Left forelimb (tissue), 1 donor: ENCODE data around the gene TEX30.

Source experiments
- DNase-seq: peaks from one replicate; pipeline ENCODE4 v3.0.0-alpha.2; 2018; ENCODE audit warnings: low spot score

Gene TEX30

DNA sequence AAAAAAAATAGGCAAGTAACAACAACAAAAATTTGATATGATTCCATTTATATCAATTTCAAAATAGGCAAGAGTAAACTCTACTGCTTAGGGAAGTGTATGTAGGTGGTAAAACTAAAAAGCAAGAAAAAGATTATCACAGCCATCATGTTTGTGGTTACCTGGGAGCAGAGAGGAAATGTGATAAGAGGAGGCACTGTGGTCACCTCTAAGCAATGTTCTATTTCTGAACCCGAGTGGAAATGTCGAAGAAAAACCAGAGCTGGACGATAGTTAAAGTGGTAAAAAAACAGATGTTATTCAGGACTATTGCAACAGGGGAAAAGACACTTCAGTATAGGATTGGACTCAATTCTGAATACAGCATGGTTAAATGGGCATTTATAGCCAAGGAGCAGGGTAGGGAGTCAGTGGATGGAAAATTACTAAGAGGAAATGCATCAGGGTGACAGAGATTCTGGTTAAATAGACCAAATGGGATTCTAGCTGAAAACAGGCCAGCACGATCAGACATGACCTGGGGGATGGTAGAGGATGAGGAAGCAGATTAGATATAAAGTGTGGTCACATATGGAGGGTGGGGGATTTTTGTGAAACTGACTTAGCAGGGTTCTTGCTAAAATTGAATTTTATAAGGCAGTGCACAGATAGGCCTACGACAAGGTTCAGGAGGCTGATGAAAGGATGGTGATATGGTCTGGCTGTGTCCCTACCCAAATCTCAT lies 6.0 kb upstream of the TEX30 start:
- DNase-seq, result no peak

DNA sequence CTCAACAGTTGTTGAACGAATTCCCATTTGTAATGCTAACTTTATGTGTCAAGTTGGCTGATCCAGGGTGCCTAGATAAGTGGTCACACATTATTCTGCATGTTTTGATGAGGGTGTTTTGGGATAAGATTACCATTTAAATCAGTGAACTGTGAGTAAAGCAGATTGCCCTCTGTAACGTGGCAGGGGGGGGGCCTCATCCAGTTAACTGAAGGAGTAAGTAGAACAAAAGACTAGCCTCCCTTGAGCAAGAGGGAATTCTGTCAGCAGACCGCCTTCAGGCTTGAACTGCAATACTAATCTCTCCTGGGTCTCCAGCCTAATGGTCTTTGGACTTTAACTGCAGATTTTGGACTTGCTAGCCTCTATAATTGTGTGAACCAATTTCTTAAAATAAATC lies 4.2 kb upstream of the TEX30 start:
- no peak for DNase-seq

DNA sequence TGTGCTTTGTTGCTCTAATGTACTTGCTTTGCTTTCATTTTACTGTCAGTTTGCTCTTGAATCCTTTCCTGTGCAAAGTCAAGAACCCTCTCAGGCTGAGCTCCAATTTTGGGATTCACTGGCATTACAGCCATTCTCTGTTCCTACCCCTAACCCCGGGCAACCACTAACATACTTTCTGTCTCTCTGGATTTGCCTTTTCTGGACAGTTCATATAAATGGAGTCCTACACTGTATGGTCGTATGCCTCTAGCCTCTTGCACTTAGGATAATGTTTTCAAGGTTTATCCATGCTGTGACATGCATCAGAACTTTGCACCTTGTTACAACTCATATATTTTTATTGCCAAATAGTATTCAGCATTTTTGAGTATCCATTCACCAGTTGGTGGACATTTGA lies 2.7 kb upstream of the TEX30 start:
- no peak for DNase-seq

DNA sequence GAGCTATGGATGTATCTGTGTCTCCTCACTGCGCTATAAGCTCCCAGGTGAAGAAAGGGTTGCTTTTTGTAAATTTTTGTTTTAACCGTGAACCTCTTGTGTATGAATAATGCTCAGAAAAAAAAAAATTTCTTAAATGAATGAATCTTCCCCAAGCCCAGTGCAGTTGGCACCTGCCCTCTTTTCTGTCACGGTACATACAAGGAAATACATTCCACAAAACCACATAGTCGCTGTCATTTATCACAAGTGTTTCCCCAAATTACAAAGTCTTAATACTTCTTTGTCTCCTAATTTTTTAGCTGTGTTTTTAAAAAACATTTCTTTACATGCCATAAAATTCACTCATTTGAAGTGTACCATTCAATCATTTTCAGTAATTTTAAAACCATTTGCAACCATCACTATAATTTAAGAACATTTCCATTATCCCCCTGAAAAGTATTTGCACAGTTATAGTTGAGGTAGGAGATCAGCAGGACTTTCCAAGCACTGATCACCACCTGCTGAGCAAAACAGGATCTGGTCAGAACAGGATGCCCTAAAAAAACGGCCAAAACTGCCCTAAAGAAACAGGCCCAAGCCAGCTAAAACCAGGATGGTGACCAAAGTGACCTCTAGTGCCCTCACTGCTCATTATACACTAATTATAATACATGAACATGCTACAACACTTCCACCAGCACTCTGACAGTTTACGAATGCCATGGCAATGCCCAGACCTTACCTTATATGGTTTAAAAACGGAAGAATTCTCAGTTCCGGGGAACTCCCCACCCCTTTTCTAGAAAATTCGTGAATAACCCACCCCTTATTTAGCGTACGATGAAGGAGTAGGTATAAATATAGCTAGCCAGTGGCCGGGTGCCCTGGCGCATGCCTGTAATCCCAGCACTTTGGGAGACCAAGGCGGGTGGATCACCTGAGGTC lies 1.3 kb upstream of the TEX30 start:
- DNase-seq, result no peak

DNA sequence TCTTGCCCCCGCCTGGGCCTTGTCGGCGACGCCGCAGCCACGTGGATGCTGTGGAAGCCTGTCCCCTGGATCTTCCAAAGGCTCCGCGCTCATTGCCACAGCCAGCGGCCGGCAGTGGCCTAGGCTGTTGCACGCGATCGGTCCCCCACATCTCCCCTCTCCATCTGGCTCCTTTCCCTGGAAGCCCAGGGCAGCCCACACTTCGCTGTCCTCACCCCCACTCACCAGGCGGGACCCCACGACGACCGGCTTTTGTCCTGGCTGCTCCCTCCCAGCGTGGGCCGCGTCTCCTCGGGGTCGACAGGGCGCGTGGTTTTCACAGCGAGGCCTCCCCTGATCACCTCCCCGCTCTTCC lies 605 bp upstream of the TEX30 start:
- no peak for DNase-seq

DNA sequence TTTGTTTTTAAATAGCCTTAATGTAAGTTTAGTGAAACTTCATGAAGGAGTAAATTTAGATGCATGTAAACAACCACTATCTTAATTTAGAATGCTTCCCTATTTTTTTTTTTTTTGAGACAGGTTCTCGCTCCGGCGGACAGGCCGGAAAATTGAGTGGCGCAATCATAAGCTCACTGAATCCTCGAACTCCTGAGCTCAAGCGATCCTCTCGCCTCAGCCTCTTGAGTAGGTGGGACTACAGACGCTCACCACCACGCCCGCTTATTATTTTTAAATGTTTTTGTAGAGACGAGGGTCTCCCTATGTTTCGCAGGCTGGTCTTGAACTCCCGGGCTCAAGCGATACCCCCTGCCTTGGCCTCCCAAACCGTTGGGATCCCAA lies 1.6 kb downstream of the TEX30 start:
- DNase-seq, result no peak

DNA sequence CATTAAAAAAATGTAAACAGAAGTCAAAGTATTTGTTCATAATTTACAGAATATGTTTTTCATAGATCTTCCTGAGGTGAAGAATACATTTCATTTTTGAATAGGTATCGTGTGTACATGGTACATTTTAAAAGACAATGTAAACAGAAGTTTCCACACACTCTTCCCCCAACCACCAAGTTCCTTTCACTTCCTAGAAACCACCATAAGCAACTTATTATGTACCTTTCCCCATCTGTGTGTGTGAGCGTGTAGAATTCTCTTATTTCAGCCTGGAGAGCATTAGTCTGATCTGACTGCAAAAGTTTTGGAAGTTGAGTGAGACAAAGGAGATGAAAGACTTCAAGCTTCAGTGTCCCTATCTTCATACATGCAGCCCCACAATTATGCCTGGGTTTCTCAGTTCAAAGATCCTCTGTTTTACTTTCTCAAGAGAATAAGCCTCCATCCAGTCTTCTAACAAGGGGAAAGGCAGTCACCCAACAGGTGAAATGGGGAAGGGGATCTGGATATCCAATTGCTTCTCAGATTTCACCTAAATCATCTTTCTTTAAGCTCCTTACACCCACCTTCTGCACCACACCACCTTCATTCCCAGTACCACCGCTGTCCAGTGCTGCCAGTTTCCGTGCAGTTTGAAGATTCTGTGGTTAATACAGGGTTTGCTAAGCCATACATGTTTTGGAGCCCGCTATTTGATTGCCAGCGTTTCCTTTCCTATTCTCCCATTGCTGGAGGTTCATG lies 2.1 kb downstream of the TEX30 start:
- DNase-seq, result no peak

DNA sequence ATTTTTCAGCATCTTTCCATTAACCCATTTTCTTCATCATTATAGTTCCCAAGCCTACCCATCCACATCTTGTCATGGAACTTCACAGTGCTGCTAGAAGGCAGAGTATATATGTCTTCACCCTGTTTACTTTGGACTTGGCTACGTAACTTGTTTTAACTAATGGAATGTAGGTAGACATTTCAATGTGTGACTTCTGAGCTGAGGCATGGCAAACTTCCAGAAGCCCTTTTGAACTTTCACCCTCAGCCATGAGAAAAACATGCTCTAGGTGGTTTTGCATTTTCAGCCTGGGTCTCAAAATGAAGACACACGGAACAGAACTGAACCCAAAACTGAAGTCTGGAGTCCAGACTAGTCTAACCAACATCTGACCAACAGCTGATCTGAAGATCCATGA lies 3.2 kb downstream of the TEX30 start:
- DNase-seq, result no peak

DNA sequence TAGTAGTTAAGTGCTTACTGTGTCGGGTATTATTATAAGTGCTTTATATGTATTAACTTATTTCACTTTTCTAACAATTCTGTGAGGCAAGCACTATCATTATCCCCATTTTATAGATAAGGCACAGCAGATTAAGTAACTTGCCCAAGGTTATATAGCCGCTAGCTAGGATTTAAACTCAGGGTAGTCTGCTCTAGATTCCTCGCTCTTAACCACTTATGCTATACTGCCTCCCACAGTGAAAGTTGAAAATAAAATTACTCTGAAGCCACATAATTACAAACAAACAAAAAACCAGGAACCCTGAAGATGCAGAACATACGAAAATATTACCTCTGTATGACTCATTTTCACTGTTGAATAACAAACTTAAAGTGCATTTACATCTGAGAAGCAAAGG lies 3.9 kb downstream of the TEX30 start:
- no peak for DNase-seq

DNA sequence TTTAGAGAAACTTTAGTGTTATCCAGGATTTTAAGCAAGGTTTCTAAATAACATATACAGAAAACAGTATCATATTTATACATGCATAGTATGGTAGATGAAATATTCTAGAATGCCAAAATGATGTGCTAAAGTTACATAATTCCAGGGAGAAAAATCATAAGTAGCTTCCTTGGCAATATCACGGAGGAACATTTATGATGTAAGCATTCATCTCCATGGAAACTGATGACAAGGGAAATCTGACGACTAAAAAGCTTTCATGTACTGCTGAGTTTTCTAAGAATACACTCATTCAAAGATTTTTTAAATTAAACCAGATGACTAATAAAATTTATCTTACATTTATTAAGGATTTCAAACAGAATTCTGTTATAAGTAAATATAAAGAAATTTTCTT lies 4.7 kb downstream of the TEX30 start:
- DNase-seq, result no peak

DNA sequence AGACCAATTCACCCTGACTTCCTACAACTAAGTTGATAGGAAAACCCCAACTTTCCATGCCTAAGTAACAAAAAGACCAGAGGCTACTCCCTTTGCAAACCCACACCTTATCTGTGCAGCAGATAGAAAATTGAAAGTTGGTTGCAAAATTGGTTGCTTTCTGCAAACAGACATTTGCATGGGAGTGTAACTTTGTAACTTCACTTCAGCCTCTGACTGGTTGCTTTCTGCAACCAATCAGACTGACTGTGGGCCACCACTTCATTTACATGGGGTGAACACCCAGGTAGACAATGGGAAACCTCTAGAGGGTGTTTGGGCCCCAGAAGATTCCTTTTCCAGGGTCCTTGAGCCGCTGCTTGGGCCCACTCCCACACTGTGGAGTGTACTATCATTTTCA lies 9.8 kb downstream of the TEX30 start:
- no peak for DNase-seq

DNA sequence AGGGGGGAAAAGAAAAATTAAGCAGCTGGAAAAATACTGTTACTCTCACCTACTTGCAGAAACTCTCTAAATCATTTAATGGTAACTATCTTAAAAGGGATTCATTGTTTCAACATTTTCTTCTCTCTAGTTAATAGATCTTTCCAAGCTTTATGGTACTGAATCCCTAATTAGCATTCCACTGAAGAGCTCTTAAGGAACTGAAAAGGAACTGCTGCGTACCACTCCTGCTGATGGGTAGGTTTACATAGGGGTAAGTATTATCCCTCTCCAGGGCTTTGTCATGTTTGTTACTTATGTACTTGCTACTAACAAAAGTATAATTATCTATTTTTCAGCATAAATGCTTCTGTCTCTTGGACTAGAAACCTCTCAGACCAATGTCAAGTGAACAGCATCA lies 12.5 kb downstream of the TEX30 start:
- no peak for DNase-seq

DNA sequence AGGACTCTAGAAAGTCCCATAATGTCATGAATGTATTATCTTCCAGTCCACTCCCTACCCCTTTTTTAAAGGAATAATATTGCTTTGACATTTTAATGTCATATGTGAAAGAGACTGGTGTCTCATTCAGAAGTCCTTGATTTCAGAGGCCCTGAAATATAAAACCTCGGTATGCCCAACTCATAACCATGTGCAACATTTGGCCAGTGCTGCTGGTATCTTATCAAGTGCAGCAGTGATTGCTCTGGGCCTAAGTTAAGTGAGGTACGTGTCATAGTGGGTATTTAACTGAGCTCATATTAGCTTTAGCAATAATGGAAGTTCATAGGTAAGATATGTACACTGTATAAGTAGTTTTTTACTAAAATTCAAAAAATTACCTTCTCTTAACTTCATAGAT lies 14.7 kb downstream of the TEX30 start:
- no peak for DNase-seq

DNA sequence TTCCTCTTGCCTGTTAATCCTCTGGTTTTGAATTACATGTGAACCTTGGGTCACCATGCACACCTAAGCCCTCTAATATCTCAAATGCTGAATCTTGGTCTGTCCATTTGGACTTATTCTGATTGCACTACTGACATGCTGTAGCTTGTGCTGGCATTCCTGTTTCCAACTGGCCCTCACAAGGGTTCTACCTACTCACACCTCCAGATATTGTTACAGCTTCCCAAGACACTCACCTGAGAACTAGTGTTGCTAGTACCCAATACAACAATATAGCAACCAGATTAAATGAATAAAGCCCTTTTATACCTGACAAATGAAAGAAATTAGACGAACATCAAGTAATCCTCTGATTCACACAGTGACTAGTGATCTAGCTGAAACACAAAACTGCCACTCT lies 16.6 kb downstream of the TEX30 start:
- no peak for DNase-seq

DNA sequence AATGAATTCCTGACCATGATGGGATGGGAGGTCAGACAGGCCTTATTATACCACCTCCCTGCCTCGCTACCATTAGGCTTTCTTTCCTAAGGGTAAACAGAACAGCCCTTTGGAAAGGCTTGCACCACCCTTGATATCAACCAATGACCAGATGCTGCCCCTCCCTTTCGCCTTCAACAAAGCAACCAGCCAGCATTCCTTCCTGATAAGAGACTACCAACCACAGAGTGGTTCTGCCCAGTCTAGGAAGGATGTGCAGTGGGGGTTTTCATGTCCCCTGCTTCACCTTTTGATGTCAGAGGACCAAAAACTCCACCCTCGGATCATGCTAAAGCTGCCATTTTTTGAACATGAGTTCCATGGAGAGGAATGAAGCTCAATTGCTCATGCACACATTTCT lies 21.7 kb downstream of the TEX30 start:
- DNase-seq, result no peak

DNA sequence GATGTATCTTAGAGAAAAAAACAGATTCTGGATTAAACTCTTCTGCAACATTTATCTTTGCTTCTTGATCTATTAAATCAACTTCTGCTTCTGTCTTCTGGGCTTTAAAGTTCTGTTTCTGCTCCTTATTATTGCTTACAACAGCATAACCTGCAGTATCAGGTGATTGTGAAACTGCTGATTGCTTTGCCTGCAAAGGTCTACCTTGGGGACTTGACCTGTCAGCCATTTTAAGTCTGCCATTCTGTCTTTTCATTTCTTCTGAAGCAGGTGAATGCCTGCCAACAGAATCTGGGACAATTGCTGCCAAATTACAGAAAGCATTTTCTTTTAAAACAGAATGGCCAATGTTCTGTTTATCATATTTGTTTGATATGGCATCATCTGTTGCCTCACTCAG lies 31.1 kb downstream of the TEX30 start:
- DNase-seq, result no peak

DNA sequence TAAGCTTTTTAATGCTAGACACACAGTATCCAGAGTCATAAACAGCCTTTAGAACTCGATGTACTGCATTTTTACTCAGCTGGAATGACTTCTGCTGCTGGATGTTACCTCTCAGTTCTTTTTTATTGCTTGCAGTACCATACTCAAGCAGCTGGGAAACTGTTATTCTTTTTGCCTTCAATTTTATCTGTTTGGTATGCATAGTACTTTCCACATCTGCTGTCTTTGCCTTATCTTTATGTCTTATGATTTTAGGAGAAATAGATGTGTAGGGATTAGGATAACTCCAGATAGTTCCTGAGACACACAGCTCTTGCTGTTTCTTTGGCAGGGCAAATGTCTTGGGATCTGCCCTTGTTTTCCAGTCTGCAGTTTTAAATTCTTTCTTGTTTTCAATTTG lies 31.5 kb downstream of the TEX30 start:
- DNase-seq, result no peak

DNA sequence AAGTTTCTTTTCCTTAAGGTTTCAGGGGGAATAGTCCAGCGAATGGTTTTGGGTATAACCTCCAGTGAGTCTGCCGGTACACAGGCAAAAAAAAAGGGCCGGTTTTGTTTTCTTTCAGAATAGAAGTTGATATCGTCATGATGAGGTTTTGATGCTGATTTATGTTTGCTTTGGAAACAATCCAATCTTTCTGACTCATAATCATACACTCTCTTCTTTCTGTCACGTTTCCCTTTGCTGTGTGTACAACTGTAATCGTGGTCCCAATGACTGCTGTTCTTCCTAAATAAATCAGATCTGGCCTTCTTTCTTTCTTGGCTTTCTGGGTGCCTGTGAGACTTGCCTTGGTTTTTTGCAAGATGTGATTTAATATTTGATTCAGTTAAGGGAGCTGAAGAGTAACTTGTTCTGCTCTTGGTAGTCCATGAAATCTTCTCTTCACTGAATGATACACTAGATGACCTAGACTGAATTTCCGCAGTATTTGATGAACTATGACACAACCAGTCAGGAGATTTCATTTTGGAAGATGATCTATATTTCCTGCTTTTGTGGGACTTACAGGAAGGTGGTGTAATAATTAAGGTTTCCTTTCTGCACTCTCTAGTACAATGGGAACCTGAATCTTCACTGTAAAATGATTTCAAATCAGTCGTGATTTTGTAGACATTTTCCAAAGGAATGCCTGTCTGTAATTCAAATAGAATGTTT lies 43.9 kb downstream of the TEX30 start:
- DNase-seq, result no peak

DNA sequence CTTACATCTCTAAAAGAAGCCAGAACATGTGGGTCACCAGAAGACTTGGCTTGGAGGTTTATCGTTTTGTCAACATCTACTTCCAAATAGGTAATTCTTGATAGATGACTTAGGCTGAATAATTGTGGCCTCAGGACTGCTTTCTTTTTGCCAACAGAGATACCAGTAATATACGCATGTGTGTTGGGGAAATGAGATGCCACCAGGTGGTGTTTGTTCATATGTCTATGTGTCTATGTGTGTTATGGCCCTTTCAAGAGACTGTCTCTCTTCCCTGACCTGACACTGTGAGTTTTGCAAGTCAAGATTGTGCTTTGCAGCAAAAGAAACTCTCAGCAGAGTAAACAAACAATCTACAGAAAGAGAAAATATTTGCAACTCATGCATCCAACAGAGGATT lies 47.2 kb downstream of the TEX30 start:
- DNase-seq, result no peak

DNA sequence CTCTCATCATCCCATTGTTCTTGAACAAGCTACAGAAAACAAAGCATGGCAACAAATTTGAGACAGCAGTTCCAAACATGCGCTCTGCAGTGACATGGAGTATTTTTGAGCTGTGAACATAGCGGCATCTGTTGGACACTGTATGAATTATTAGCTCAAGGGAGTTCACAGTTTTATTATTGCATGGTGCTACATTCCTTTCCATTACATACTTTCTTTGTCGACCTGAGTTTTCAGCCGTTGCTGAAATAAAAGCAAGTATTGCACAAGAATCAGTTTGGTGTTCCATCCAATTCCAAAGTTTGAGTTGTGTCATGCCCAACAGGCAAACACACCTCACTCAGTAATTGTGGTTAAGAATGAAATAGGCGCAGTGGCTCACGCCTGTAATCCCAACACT lies 48.7 kb downstream of the TEX30 start:
- no peak for DNase-seq

DNA sequence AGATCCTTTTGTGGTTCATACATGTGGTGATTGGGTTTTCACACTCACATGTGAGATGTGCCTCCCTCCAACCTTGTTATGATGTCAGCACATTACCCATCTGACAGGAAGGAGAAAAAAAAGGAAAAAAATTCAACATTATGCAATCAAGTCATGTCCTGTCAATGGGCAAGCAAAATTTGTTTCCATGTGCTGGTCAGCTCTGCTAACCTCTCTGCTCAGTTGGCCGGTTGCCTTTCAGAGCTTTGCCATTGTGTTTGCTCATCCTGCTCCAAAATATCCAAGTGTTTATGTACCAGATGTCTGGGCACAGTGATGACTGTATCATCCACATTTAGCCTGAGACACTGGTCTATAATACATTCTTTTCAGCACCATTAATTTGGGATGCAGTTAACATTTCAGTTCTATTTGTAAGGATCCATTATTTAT lies 51.8 kb downstream of the TEX30 start:
- no peak for DNase-seq

DNA sequence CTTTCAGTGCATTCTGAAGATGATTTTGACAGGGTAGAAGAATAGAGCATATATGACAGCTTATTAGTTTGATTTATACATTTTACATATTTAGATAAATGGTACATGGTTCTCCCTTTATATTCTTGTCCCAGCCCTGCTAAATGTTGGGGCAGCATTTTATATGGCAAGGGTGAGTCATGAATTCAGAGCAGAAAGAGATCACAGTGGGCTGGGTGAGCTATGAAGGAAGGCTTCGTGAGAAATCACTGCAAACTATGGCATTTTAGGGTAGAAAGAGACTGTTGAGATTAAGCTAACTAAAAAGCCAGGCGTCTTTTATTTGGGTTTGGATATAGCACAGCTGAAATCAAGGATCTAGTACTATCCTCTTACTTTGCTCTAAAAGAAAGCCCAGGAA lies 54.8 kb downstream of the TEX30 start:
- no peak for DNase-seq
